ENCODE results near the gene ZSCAN29.

GRCh38 chr15:43314171-43314570, 56.7 kb downstream of the ZSCAN29 start:
- TF ChIP-seq REST (IDR thresholded peaks at IDR 0.05; ENCODE audit: low read depth) (no peak), YY1 (IDR thresholded peaks at IDR 0.05; ENCODE audit: low read depth) (no peak), TCF12 (IDR thresholded peaks at IDR 0.05; ENCODE audit: low read depth) (no peak), FOXM1 (IDR thresholded peaks at IDR 0.05; ENCODE audit: borderline replicate concordance, low read depth) (no peak), TAF1 (IDR thresholded peaks at IDR 0.05; ENCODE audit: low read depth) (no peak)
- TF ChIP-seq, protein P1, sequence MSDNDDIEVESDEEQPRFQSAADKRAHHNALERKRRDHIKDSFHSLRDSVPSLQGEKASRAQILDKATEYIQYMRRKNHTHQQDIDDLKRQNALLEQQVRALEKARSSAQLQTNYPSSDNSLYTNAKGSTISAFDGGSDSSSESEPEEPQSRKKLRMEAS (IDR thresholded peaks at IDR 0.05) = no peak

Data from Ishikawa (cell line).